ENCODE data around the gene CA5A. TPM values are rescaled to one million over a fixed set of nuclear protein-coding genes. Genes with fewer than 3 reads are reported as not detected.
A peak's percentile ranks its signal among the peaks of the same experiment; 100 is the strongest.

The CA5A gene
- total and polyA plus RNA-seq, 2 of the 13 experiments (the other 11 are each of a cell fraction or from before 2014, with no cell fraction given): 66.8 to 106 TPM

DNA sequence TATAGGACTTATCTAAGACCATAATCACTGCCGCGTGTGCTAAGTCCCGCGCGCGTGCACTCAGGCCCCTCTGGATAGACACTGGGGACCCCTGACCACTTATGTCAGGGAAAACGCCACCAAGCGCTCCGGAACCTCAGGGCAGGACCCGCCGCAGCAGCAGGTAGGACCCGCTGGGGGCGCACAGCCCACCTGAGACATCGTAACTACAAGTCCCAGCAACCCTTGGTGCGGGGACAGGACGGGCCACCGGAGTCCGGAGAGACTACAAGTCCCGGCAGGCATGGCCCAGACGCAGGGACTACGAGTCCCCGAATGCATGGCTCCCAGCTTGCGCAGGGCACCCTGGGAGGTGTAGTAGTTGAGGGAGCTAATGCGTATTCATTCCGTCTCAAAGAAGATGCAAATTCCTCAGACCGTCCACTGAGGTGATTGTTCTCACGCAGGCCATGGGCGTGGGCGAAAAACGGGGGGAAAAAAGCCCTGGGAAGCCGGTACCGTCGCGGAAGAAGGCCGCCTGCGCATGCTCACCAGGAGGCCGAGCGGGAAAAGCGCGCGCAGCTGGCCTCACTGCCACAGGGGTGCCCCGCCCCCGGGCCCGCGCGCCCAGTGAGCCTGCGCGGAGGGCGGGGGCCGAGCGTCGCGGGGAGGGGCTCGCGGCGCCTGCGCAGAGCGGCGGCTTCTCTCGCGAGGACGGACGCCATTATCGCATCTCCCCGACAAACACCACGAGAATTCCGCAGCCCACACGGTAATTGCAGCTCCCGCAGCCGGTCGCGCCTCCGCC lies 14.6 kb upstream of the CA5A start, which contains the start of gene BANP (continued):
- TF ChIP-seq ZNF513 (CRISPR knock-in tag; conservative IDR thresholded peaks at IDR 0.05): peak; percentile 100
- TF ChIP-seq ZNF512B (CRISPR knock-in tag; IDR thresholded peaks at IDR 0.05; ENCODE audit: borderline replicate concordance): peak; percentile 82; the same call in 1 of the 2 replicates
- TF ChIP-seq SNAI1 (CRISPR knock-in tag; IDR thresholded peaks at IDR 0.05; ENCODE audit: borderline replicate concordance): 0 out of 2 replicates have a peak, but pooled peaks have one; percentile 51
- TF ChIP-seq GFI1 (CRISPR knock-in tag; IDR thresholded peaks at IDR 0.05; ENCODE audit: borderline replicate concordance): no peak; the same call in 1 of the 2 replicates
- no peak for TF ChIP-seq REXO4 (CRISPR knock-in tag; IDR thresholded peaks at IDR 0.05; ENCODE audit: borderline replicate concordance)
- no peak for TF ChIP-seq NBN (conservative IDR thresholded peaks at IDR 0.05)
- TF ChIP-seq ZNF609 (CRISPR knock-in tag; IDR thresholded peaks at IDR 0.05; ENCODE audit: borderline replicate concordance): 0 out of 2 replicates have a peak, but pooled peaks have one; percentile 7
- peak; percentile 76; the same call in 1 of the 2 replicates for TF ChIP-seq RBAK (CRISPR knock-in tag; IDR thresholded peaks at IDR 0.05)
- TF ChIP-seq ZNF143 (CRISPR knock-in tag; IDR thresholded peaks at IDR 0.05): peak; percentile 99
- peak; percentile 71; the same call in 1 of the 2 replicates for TF ChIP-seq ZNF292 (CRISPR knock-in tag; IDR thresholded peaks at IDR 0.05; ENCODE audit: borderline replicate concordance, low read depth)
- TF ChIP-seq GABPA (IDR thresholded peaks at IDR 0.05; ENCODE audit: low read depth, low read length): peak; percentile 75
- TF ChIP-seq GABPA (CRISPR knock-in tag; IDR thresholded peaks at IDR 0.05; ENCODE audit: low read depth): peak; percentile 93
- peak in 1 of 2 experiments; percentile 47; a peak in 1 of 4 replicates for TF ChIP-seq NR2F1 (CRISPR knock-in tag; IDR thresholded peaks at IDR 0.05)
- peak; percentile 97; the same call in 1 of the 2 replicates for TF ChIP-seq GTF3A (CRISPR knock-in tag; conservative IDR thresholded peaks at IDR 0.05)
- TF ChIP-seq HES4 (CRISPR knock-in tag; IDR thresholded peaks at IDR 0.05; ENCODE audit: borderline replicate concordance): peak; percentile 17; the same call in 1 of the 2 replicates
- no peak for TF ChIP-seq ZNF557 (CRISPR knock-in tag; IDR thresholded peaks at IDR 0.05)
- peak; percentile 80 for TF ChIP-seq PHF20 (CRISPR knock-in tag; IDR thresholded peaks at IDR 0.05)
- no peak for TF ChIP-seq PLRG1 (conservative IDR thresholded peaks at IDR 0.05)
- peak; percentile 13; the same call in 1 of the 2 replicates for TF ChIP-seq MEIS2 (CRISPR knock-in tag; IDR thresholded peaks at IDR 0.05)
- TF ChIP-seq ELF1 (CRISPR knock-in tag; IDR thresholded peaks at IDR 0.05): peak; percentile 93
- TF ChIP-seq SALL1 (CRISPR knock-in tag; IDR thresholded peaks at IDR 0.05): peak; percentile 68
